ENCODE data around the gene CDK6.

DNA sequence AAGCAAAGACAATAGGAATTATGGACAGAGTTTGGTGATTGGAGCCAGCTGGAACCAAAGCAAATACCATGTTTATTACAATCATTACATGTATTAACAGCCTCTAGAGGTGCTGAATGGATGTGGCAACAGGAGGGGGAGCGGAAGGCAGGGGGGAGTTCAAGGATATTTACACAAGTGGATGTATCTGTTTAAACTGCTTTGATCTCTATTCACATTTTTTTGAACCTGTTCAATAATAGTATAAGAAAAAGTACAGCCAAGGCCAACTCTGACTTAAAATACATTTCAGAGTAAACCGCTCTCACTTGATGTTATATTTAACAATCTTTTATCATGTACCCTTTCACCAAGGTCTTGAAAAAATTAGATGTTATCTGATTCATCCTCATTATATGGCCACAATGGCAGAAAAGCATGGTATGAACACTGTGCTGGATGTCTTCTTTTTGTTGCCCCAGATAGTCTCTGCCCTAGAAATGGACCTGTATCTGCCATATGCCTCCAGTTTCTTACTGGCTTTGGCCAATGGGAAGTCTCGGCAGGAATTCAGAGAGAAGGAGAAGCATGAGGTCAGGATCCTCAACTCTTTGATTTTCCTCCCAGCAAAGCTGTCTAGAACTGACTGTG, 158.0 kb downstream of the CDK6 start:
- TF ChIP-seq, protein P1, sequence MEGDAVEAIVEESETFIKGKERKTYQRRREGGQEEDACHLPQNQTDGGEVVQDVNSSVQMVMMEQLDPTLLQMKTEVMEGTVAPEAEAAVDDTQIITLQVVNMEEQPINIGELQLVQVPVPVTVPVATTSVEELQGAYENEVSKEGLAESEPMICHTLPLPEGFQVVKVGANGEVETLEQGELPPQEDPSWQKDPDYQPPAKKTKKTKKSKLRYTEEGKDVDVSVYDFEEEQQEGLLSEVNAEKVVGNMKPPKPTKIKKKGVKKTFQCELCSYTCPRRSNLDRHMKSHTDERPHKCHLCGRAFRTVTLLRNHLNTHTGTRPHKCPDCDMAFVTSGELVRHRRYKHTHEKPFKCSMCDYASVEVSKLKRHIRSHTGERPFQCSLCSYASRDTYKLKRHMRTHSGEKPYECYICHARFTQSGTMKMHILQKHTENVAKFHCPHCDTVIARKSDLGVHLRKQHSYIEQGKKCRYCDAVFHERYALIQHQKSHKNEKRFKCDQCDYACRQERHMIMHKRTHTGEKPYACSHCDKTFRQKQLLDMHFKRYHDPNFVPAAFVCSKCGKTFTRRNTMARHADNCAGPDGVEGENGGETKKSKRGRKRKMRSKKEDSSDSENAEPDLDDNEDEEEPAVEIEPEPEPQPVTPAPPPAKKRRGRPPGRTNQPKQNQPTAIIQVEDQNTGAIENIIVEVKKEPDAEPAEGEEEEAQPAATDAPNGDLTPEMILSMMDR (IDR thresholded peaks at IDR 0.05): no peak
- no peak for TF ChIP-seq EZH2phosphoT487 (IDR thresholded peaks at IDR 0.05)
- no peak for TF ChIP-seq EZH2 (IDR thresholded peaks at IDR 0.05)

All from neural progenitor cell (in vitro differentiated cells).